GM19025 (cell line): ENCODE results near the gene ZFYVE1.

Experiments
- ATAC-seq: cut with Tn5 transposase; IDR thresholded peaks from one replicate; pipeline ENCODE4 v1.9.1; 2021; ENCODE audit warnings: mild to moderate bottlenecking, low read depth, moderate library complexity; ENCODE audit not compliant: unreplicated experiment

ZFYVE1 gene

DNA sequence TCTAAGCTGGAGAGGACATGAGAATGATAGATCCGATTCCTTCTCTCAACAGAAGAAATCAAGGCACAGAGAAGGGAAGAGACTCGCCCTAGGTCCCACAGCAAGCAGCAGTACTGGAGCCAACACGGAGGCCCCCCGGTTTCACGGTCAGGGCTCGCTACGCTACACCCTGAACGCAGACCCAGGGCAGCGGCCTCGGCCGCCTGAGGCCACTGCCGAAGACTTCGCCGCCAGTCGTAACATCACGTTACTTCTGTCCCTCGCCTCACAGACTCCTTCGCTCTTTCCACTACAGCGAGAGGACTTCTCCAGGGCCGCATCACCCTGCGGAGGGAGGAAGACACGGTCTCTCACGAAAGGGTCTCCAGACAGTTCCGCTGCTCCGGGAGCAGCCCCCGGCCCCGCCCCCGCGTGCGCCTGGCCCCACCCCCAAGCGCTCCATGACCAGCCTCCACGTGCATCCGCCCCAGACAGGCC, 101.1 kb downstream of the ZFYVE1 start:
- ATAC-seq = peak; percentile 7

DNA sequence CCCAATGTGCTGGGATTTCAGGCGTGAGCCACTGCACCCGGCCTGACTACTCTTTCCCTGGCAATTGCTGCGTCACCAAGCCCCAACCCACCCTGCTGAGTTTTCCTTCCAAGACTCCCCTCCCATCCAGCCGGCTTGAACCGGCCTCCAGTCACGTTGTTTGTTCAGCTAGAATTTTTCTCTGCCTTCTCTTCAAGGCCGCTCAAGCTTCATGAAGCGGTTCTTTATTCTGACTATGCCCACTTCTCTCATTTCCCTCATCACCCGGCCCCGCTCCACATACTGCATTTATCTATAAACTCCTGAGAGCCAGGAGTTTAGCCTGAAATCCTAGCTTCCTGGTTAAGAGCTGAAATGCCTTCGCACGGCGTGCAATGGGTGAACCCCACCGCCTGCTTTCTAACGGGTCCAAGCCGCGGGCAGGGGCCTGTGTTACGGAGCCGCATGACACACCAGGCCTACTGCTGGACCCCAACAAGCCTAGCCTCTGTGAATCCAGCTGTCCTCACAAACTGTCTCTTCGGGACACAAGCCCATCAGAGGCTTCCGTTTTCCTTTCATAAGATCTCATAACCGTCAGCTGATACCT, 101.6 kb downstream of the ZFYVE1 start:
- ATAC-seq = no peak

DNA sequence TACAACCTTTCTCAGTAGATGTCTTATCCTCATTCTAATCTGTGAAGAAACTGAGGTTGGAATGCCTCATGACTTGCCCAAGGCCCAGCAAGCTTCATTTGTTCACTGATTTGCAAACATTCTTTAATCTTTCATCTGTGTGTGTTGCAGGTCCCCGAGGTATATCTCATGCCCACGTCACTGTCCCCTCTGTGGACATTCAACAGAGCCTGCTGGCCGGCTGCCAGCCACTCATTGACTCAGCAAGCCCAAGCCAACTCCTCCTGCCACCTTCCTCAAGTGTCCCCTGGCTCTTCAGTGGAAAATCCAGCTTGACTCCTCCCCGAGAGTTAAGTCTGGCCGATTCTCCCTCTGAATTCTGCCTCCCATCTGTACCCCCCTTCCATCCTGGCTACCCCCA, 102.6 kb downstream of the ZFYVE1 start:
- no peak for ATAC-seq

DNA sequence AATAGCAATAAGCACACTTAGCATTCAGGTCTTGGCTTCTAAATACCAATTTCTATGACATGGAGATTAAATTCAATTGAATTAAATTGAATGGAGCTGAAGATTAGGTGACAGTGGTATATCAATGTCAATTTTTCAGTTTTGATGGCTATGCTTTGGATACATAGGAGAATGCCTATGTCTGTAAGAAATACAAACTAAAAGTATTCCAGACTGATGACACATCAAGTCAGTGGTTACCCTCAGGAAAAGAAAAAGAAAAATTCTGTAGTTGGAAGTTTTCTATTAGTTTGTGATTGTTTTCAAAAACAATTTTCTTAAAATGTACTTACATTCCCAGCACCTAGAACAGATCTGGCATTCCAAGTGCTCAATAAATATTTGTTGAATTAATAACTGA, 105.5 kb downstream of the ZFYVE1 start:
- ATAC-seq = no peak

DNA sequence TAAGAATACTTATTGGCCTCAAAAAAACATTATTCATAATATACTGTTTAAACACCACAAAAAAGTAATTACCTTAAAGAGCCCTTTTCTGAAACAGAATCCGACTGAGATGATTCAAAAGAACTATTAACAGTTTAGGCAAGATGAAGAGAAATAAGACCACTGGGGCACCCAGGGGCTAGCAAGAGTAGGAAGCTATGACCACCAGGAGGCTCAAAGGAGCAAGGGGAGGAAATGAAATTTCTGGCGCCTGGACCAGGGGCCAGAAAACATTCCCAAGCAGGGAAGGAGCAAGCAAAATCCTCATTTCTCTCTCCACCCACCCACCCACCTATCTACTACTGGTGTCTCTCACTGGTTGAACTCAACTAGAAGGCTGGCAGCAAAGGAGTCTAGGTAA, 106.9 kb downstream of the ZFYVE1 start:
- ATAC-seq = no peak
